Upper lobe of left lung (tissue), 6 donors: Measurements from ENCODE around the gene CACNA2D1. TPM values are rescaled to one million over a fixed set of nuclear protein-coding genes. Genes with fewer than 3 reads are reported as not detected.

Source experiments
- ATAC-seq, 2 donors: fragments of 200-7000 bp; cut with Tn5 transposase; one replicate each; pipeline ENCODE4 v1.9.1; 2022; ENCODE audit warnings: mild to moderate bottlenecking in 2 of 2, moderate library complexity in 2 of 2; ENCODE audit not compliant: low FRiP score in 2 of 2
- DNase-seq, 2 donors: peaks; one replicate each; pipeline ENCODE4 v3.0.0-alpha.2; 2019 to 2020
- H3K27ac ChIP-seq, 4 donors: fragments of 200-600 bp; sonication (generic); one replicate each; pipeline ENCODE4 v1.5.1; 2016 to 2019
- H3K27me3 ChIP-seq, 4 donors: fragments of 200-600 bp; sonication (generic); one replicate each; pipeline ENCODE4 v1.5.1; 2017 to 2019
- H3K36me3 ChIP-seq, 4 donors: fragments of 200-600 bp; sonication (generic); one replicate each; pipeline ENCODE4 v1.5.1; 2016 to 2019
- H3K4me1 ChIP-seq, 4 donors: fragments of 200-600 bp; sonication (generic); one replicate each; pipeline ENCODE4 v1.5.1; 2018 to 2019
- H3K4me3 ChIP-seq, 4 donors: fragments of 200-600 bp; sonication (generic); one replicate each; pipeline ENCODE4 v1.5.1; 2017 to 2019; ENCODE audit warnings: mild to moderate bottlenecking in 2 of 4, moderate library complexity in 1 of 4
- H3K9me3 ChIP-seq, 4 donors: fragments of 200-600 bp; sonication (generic); one replicate each; pipeline ENCODE4 v1.5.1; 2018 to 2019
- CTCF ChIP-seq, 6 experiments: fragments of 450-650 bp in 4 of 6; fragments of 200-600 bp in 2 of 6; sonication (generic) in 2 of 6; IDR thresholded peaks; one replicate each; pipeline ENCODE4 v1.5.1; 2016 to 2019; ENCODE audit warnings: antibody characterized with exemption in 6 of 6
- EP300 ChIP-seq, 4 donors: sonication (generic); formaldehyde crosslinking; IDR thresholded peaks; one replicate each; pipeline ENCODE4 v1.5.1; 2017; ENCODE audit warnings: antibody characterized with exemption in 4 of 4, control low read depth in 2 of 4
- POLR2A ChIP-seq, 4 donors: fragments of 450-650 bp; IDR thresholded peaks; one replicate each; pipeline ENCODE4 v1.5.1; 2016 to 2017; ENCODE audit warnings: antibody characterized with exemption in 4 of 4, mild to moderate bottlenecking in 2 of 4
- POLR2AphosphoS5 ChIP-seq, 2 donors: sonication (generic); formaldehyde crosslinking; IDR thresholded peaks; one replicate each; pipeline ENCODE4 v1.5.1; 2017; ENCODE audit warnings: antibody characterized with exemption in 2 of 2
- WGBS, 2 donors: methylation state at CpG; one replicate each; pipeline ENCODE4 v1.1.5; 2017 to 2018; 5-methylcytosine and 5-hydroxymethylcytosine counted together
- total RNA-seq, 6 donors: library from RNA; depleted of rRNA in 4 of 6; stranded (reverse); fragments of >200 nt in 4 of 6; gene quantifications; one replicate each; pipeline versions ENCODE4 v1.1.0 to v1.2.1, GENCODE V29; 2016 to 2021
- donor health status: DM: no; HTN: no; CAD: no; lungs with moderate emphysema.
- donor health status: DM: no; HTN: yes; CAD: no; lungs with severe emphysema.

Gene CACNA2D1
- total RNA-seq, 6 donors from 2014 or later = 6.7 to 85.9 (median 9.6) TPM

DNA sequence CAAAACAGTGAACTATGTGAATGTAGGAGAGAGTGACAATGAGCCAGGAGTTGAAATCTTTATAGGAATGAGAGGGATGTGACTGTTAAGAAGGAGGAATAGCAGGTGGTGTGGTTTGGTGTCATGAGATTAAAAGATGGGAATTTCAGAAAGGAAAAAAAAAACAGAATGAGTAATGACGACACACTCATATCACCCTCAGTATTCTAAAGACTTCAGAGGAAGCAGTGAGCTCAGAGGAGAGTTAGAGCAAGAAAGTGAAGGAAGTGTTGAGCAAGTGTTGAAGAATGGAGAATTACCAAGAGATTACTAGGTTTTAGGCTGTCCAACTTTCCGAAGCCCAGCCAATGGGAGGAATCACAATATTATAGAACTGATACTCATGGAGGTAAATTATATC is 453.2 kb downstream of the CACNA2D1 start:
- TF ChIP-seq EP300 (IDR thresholded peaks at IDR 0.05) (no peak), POLR2A (IDR thresholded peaks at IDR 0.05) (no peak), POLR2AphosphoS5 (IDR thresholded peaks at IDR 0.05) (no peak), CTCF (IDR thresholded peaks at IDR 0.05) (no peak)

DNA sequence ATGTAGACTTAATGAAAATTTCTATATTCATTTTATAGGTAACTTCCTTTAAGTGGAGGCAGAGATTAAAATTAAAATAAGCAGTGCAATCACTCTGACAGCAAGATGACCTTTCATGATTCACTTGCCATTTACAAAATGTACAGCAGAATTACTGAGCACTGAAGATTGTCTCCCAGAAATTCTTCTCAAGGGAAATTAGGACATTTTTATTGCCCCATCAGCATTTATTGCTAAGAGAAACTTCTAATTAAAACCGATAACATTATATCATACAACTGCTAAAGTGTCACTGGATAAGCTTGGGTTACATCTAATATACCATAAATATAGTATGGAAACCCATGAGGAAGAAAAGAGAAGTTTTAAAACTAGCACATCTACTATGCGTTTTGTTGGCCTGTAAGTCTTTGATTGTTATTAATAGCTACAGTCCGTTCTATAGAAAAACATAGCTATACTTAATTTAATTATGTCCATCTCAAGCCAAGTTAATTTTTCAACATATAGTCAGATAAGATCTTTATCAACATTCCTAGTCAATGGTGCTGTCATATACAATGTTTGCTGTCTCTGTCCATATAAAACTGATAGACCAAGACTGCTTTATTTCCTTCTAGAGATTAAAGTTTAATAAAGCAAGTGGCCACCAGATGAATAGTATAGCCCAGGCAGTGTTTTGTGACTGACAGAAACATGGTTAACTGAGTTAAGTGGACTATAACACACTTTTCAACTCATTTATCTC is 456.7 kb downstream of the CACNA2D1 start:
- Histone ChIP-seq H3K4me3 (no peak overlapping the region), H3K4me1 (no peaks in the 10 kb centered on the region), H3K9me3 (no peaks in the 10 kb centered on the region), H3K27ac (no peak overlapping the region), H3K36me3 (no peaks in the 10 kb centered on the region), H3K27me3 (no peaks in the 10 kb centered on the region)
- 84 to 85% methylated on average over 3 of the region's 3 CpGs for WGBS, 2 donors
- DNase-seq = no peak
- TF ChIP-seq POLR2A (IDR thresholded peaks at IDR 0.05) = no peak
- no peak for TF ChIP-seq CTCF (IDR thresholded peaks at IDR 0.05)
- no peak for TF ChIP-seq EP300 (IDR thresholded peaks at IDR 0.05)
- TF ChIP-seq POLR2AphosphoS5 (IDR thresholded peaks at IDR 0.05) = no peak
- no peak for ATAC-seq

More for the DNA sequence above, 453.2 kb downstream of the CACNA2D1 start:
- no peaks in the 10 kb centered on the region for H3K4me1 ChIP-seq
- ATAC-seq (no peak), DNase-seq (no peak)
- no peaks in the 10 kb centered on the region for H3K9me3 ChIP-seq
- no peak overlapping the region for H3K4me3 ChIP-seq
- no peaks in the 10 kb centered on the region for H3K27me3 ChIP-seq
- WGBS, 2 donors = 77 to 84% methylated on average over 2 of the region's 2 CpGs
- H3K27ac ChIP-seq = no peak overlapping the region
- no peaks in the 10 kb centered on the region for H3K36me3 ChIP-seq

- Histone ChIP-seq H3K4me3 (no peak overlapping the region), H3K27me3 (no peaks in the 10 kb centered on the region), H3K4me1 (no peaks in the 10 kb centered on the region), H3K36me3 (no peaks in the 10 kb centered on the region), H3K9me3 (no peaks in the 10 kb centered on the region), H3K27ac (no peak overlapping the region)
- WGBS, 2 donors = 76% methylated on average over 3 of the region's 3 CpGs
- DNase-seq = no peak
- TF ChIP-seq POLR2AphosphoS5 (IDR thresholded peaks at IDR 0.05) (no peak), EP300 (IDR thresholded peaks at IDR 0.05) (no peak), POLR2A (IDR thresholded peaks at IDR 0.05) (no peak), CTCF (IDR thresholded peaks at IDR 0.05) (no peak)
- no peak for ATAC-seq
These were observed 460.2 kb downstream of the CACNA2D1 start for GRCh38 chr7:81983406-81983805.

GRCh38 chr7:81973117-81973516 is 470.5 kb downstream of the CACNA2D1 start:
- no peaks in the 10 kb centered on the region for H3K9me3 ChIP-seq
- no peak for TF ChIP-seq POLR2AphosphoS5 (IDR thresholded peaks at IDR 0.05)
- TF ChIP-seq POLR2A (IDR thresholded peaks at IDR 0.05) = no peak
- TF ChIP-seq CTCF (IDR thresholded peaks at IDR 0.05) = no peak
- no peak for TF ChIP-seq EP300 (IDR thresholded peaks at IDR 0.05)
- 84 to 85% methylated on average over 2 of the region's 2 CpGs for WGBS, 2 donors
- H3K36me3 ChIP-seq = no peaks in the 10 kb centered on the region
- H3K4me1 ChIP-seq = peaks cover 0 to 2% (median 0%) of the 10 kb centered on the region in 4 donors
- no peak overlapping the region for H3K4me3 ChIP-seq
- H3K27me3 ChIP-seq = no peaks in the 10 kb centered on the region
- ATAC-seq (no peak), DNase-seq (no peak)
- H3K27ac ChIP-seq = no peak overlapping the region

- Histone ChIP-seq H3K9me3 (no peaks in the 10 kb centered on the region), H3K27ac (no peak overlapping the region), H3K4me1 (no peaks in the 10 kb centered on the region), H3K27me3 (no peaks in the 10 kb centered on the region), H3K36me3 (no peaks in the 10 kb centered on the region), H3K4me3 (no peak overlapping the region)
- ATAC-seq (no peak), DNase-seq (no peak)
- WGBS, 2 donors = 70 to 72% methylated on average over 2 of the region's 2 CpGs
- TF ChIP-seq EP300 (IDR thresholded peaks at IDR 0.05) (no peak), CTCF (IDR thresholded peaks at IDR 0.05) (no peak), POLR2A (IDR thresholded peaks at IDR 0.05) (no peak), POLR2AphosphoS5 (IDR thresholded peaks at IDR 0.05) (no peak)
These were observed 483.6 kb downstream of the CACNA2D1 start for GRCh38 chr7:81960026-81960425.
